ENCODE results near the gene FBXL14. TPM values are rescaled to one million over a fixed set of nuclear protein-coding genes. Genes with fewer than 3 reads are reported as not detected.
A peak's percentile ranks its signal among the peaks of the same experiment; 100 is the strongest.

Gene FBXL14
- 10 to 100 TPM; 10.7 to 17.2 (median 13.8) TPM for polyA plus RNA-seq (ENCODE audit: insufficient read length in 4 of 4)

- peak in 2 of 4 donors; percentile 81 to 87 for DNase-seq (ENCODE audit: low read depth in 4 of 4, low spot score in 2 of 4)
These were observed at the start of gene FBXL14 for GRCh38 chr12:1594261-1595025. Gene FBXL14 (minus strand): TSS chr12:1594581. CDS start chr12:1594066, 515 bp downstream.

GRCh38 chr12:1643905-1644533 lies 49.6 kb upstream of the FBXL14 start:
- DNase-seq (ENCODE audit: low read depth in 4 of 4, low spot score in 2 of 4), result no peak

- DNase-seq (ENCODE audit: low read depth in 4 of 4, low spot score in 2 of 4), result no peak
These were observed 48.7 kb upstream of the FBXL14 start for GRCh38 chr12:1643043-1643442.

- DNase-seq (ENCODE audit: low read depth in 4 of 4, low spot score in 2 of 4), result no peak
These were observed 48.1 kb upstream of the FBXL14 start for GRCh38 chr12:1642513-1642912.

- no peak for DNase-seq (ENCODE audit: low read depth in 4 of 4, low spot score in 2 of 4)
These were observed 46.2 kb upstream of the FBXL14 start for GRCh38 chr12:1640328-1641234.

GRCh38 chr12:1639538-1639937 lies 45.2 kb upstream of the FBXL14 start:
- no peak for DNase-seq (ENCODE audit: low read depth in 4 of 4, low spot score in 2 of 4)

GRCh38 chr12:1638203-1638602 lies 43.8 kb upstream of the FBXL14 start:
- no peak for DNase-seq (ENCODE audit: low read depth in 4 of 4, low spot score in 2 of 4)

GRCh38 chr12:1635301-1636095 lies 41.1 kb upstream of the FBXL14 start:
- no peak for DNase-seq (ENCODE audit: low read depth in 4 of 4, low spot score in 2 of 4)

GRCh38 chr12:1634590-1635191 lies 40.3 kb upstream of the FBXL14 start:
- DNase-seq (ENCODE audit: low read depth in 4 of 4, low spot score in 2 of 4), result no peak

GRCh38 chr12:1634149-1634548 lies 39.8 kb upstream of the FBXL14 start:
- no peak for DNase-seq (ENCODE audit: low read depth in 4 of 4, low spot score in 2 of 4)

GRCh38 chr12:1633459-1633858 lies 39.1 kb upstream of the FBXL14 start:
- no peak for DNase-seq (ENCODE audit: low read depth in 4 of 4, low spot score in 2 of 4)

GRCh38 chr12:1632702-1633101 lies 38.3 kb upstream of the FBXL14 start:
- no peak for DNase-seq (ENCODE audit: low read depth in 4 of 4, low spot score in 2 of 4)

- no peak for DNase-seq (ENCODE audit: low read depth in 4 of 4, low spot score in 2 of 4)
These were observed 36.6 kb upstream of the FBXL14 start for GRCh38 chr12:1630827-1631591.

GRCh38 chr12:1630133-1630826 lies 35.9 kb upstream of the FBXL14 start:
- no peak for DNase-seq (ENCODE audit: low read depth in 4 of 4, low spot score in 2 of 4)

- DNase-seq (ENCODE audit: low read depth in 4 of 4, low spot score in 2 of 4), result no peak
These were observed 35.2 kb upstream of the FBXL14 start for GRCh38 chr12:1629338-1630132.

GRCh38 chr12:1628666-1629337 lies 34.4 kb upstream of the FBXL14 start, which contains the start of gene WNT5B:
Gene WNT5B (plus strand): TSS chr12:1629231. CDS start chr12:1631355, 2,124 bp downstream.
- no peak for DNase-seq (ENCODE audit: low read depth in 4 of 4, low spot score in 2 of 4)

- no peak for DNase-seq (ENCODE audit: low read depth in 4 of 4, low spot score in 2 of 4)
These were observed 28.0 kb upstream of the FBXL14 start for GRCh38 chr12:1622406-1622805.
